Measurements from ENCODE around the gene DIPK1A.

Gene DIPK1A

GRCh38 chr1:92805216-92805615 is 156.0 kb downstream of the DIPK1A start:
- no peak for DNase-seq

GRCh38 chr1:92804721-92805201 is 156.5 kb downstream of the DIPK1A start:
- DNase-seq: peak in 42 of 56 donors; percentile 1 to 72 (median 20)

- no peak for DNase-seq
Observed at GRCh38 chr1:92803140-92803887, 157.9 kb downstream of the DIPK1A start.

GRCh38 chr1:92797961-92798360 is 163.3 kb downstream of the DIPK1A start:
- no peak for DNase-seq

GRCh38 chr1:92797297-92797696 is 164.0 kb downstream of the DIPK1A start:
- no peak for DNase-seq

- DNase-seq: no peak
Observed at GRCh38 chr1:92795166-92795565, 166.1 kb downstream of the DIPK1A start.

- no peak for DNase-seq
Observed at GRCh38 chr1:92792340-92792782, 168.9 kb downstream of the DIPK1A start.
